ENCODE data around the gene LTB4R2.

Gene LTB4R2

DNA sequence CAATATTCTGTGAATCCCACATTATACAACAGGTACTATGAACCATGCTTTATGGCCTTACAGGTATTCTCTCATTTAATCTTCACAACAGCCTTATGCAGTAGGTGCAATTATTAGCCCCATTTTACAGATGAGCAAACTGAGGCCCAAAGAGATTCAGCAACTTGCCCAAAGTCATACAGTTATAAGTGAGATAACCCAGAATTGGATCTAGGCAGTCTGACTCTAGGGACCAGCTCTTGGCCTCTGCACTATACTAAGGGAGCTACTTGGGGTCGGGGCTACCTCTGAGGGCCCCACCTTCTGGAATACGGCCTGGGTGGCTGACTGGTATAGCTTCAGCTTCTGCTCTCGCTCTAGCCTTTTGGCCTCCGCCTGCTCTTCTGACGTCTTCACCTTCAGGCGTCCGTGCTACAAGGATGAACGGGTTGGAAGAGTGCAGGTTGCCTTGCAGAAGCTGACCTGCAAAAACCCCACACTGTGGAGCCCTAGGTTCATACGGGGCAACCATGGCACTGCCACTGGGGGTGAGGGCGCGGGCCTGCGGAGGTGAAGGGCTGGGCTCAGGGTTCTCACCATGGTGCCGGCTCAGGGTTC, 39.3 kb upstream of the LTB4R2 start:
- Mint-ChIP-seq H3K9me3 (no peaks in the 10 kb centered on the region), H3K27ac (peak overlapping the region; percentile 95), H3K4me3 (peak overlapping the region; percentile 93), H3K27me3 (ENCODE audit: low read depth) (no peaks in the 10 kb centered on the region), H3K36me3 (ENCODE audit: low read depth) (peaks cover 24% of the 10 kb centered on the region), H3K4me1 (ENCODE audit: low read depth) (peaks cover 39% of the 10 kb centered on the region)

DNA sequence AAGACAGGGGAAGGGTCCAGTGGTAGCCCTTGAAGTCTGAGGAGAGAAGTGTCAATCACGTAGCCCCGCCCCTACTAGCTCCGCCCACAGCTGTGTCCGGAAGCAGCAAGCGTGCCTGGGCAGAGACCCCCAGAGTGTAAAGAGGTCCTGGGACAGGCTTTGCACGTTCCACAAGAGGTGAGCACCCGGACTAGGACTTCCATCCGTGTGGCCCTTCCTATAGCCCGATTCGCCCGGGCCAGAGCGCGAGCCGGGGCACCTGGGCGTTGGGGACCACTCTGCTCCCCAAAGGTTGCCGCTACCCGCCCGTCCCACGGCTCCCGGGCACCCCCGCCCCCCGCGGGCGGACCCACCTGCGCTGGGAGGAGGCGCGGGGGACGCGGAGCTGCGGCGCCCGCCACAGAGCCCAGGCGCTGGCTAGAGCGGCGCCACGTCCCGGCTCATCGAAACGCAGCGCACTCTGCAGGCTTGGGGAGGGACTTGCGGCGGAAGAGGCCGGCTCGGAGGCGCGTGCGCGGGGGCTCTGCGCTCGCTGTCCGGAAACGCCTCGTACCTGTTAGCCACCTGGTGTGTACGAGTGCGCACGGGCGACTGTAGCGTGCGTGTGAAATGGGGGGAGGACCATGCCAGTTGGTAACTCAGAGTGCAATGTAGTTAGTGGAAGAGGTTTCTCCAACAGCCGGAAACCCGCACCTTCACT, 38.7 kb upstream of the LTB4R2 start, which contains the start of gene RABGGTA:
TSS of gene RABGGTA (minus strand) at position 464 of the 700 bp plus-strand sequence. CDS start 482 bp downstream, outside the sequence.
- Mint-ChIP-seq H3K36me3 (ENCODE audit: low read depth) (peaks cover 21% of the 10 kb centered on the region), H3K27ac (peak within 1 kb of the TSS; percentile 96), H3K9me3 (no peaks in the 10 kb centered on the region), H3K4me1 (ENCODE audit: low read depth) (peaks cover 39% of the 10 kb centered on the region), H3K4me3 (peak within 1 kb of the TSS; percentile 93), H3K27me3 (ENCODE audit: low read depth) (no peaks in the 10 kb centered on the region)

DNA sequence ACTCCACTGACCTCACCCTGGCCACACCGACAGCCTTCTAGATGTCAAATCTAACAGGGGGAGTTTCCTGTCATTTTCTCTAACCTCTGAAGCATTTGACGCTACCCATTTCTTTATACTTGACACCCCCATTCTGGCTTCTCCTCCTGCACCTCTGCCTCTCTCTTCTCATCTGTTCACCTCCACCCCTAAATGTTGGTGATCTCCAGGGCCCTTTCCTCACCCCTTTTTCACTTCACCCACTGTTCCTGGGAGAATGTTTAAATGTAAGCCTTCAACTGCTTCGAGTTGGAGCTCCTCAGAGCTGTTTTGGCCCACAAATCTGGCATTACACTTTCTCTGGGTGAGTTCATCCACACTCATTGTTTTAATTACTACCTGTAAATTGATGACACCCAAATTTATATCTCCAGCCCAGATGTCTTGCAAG, 38.1 kb upstream of the LTB4R2 start:
- peaks cover 15% of the 10 kb centered on the region for H3K36me3 Mint-ChIP-seq (ENCODE audit: low read depth)
- peak overlapping the region; percentile 93 for H3K4me3 Mint-ChIP-seq
- no peaks in the 10 kb centered on the region for H3K9me3 Mint-ChIP-seq
- H3K4me1 Mint-ChIP-seq (ENCODE audit: low read depth), result peaks cover 40% of the 10 kb centered on the region
- peak overlapping the region; percentile 96 for H3K27ac Mint-ChIP-seq
- no peaks in the 10 kb centered on the region for H3K27me3 Mint-ChIP-seq (ENCODE audit: low read depth)

DNA sequence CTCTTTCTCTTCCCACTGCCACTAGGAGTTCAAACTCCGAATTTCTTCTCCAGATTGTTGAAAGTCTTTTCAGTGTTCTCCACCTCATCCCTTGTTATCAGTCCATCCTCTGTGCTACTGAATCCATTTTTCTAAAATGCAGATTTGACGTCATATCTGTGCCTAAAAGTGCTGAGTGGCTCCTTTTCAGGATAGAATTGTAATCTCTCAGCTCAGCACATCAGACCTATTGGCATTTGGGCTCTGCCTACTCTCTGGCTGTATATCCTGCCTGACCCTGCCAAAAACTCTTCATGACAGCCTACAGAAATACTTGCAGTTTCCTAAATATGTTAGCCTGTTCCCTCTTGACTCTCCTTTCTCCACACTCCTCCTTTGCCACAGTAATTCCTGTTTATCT, 37.5 kb upstream of the LTB4R2 start:
- H3K9me3 Mint-ChIP-seq, result no peaks in the 10 kb centered on the region
- peaks cover 12% of the 10 kb centered on the region for H3K36me3 Mint-ChIP-seq (ENCODE audit: low read depth)
- peak overlapping the region; percentile 96 for H3K27ac Mint-ChIP-seq
- H3K4me3 Mint-ChIP-seq, result peak overlapping the region; percentile 93
- H3K27me3 Mint-ChIP-seq (ENCODE audit: low read depth), result no peaks in the 10 kb centered on the region
- peaks cover 44% of the 10 kb centered on the region for H3K4me1 Mint-ChIP-seq (ENCODE audit: low read depth)

DNA sequence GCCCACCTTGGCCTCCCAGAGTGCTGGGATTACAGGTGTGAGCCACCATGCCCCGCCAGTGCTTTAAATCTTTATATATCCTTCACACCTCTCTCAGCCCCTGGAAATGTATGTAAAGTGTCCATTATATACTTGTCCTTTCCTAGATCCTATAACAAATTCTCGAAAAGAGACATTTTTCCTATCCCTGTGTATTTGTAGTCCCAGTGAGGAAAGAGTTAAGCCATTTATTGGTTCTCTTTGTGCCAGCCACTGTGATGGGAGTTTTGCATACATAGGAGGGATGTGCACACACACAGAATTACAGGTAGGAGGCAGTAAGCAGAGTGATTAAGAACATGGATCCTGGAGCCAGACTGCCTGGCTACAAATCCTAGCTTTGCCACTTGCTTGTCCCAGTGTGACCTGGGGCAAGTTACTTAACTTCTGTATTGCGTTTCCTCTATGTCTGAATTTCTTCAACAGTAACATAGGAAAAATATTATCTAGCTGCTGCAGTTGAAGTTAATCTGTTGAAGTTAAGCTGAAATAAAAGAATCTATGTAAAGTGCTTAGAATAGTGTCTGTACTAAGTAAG, 36.4 kb upstream of the LTB4R2 start:
- H3K9me3 Mint-ChIP-seq, result no peaks in the 10 kb centered on the region
- H3K27me3 Mint-ChIP-seq (ENCODE audit: low read depth), result no peaks in the 10 kb centered on the region
- H3K4me3 Mint-ChIP-seq, result peak overlapping the region; percentile 41
- peak overlapping the region; percentile 87 for H3K27ac Mint-ChIP-seq
- peaks cover 47% of the 10 kb centered on the region for H3K4me1 Mint-ChIP-seq (ENCODE audit: low read depth)
- H3K36me3 Mint-ChIP-seq (ENCODE audit: low read depth), result peaks cover 12% of the 10 kb centered on the region

DNA sequence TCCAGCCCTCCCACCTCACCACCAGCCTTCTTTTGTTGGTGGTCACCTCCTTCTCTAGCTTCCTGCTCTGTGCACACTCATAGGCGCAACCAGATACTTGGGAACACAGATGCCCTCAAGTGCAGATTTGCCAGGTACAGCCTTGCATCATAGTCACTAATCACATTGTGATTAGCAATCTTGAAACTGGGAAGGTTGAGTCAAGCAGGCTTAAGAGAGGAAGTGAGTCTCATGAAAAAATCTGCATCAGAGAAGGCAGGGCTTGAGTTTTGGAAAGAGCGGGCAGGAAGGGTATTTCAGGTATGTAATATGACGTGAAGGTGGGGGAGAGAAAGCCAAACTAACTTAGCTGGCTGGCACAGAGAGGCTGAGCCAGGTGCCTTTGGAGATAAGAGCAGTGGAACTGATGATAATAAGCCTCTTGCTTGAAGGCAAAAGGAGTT, 35.8 kb upstream of the LTB4R2 start:
- Mint-ChIP-seq H3K36me3 (ENCODE audit: low read depth) (peaks cover 10% of the 10 kb centered on the region), H3K4me1 (ENCODE audit: low read depth) (peaks cover 51% of the 10 kb centered on the region), H3K27me3 (ENCODE audit: low read depth) (no peaks in the 10 kb centered on the region), H3K4me3 (peak overlapping the region; percentile 33), H3K9me3 (no peaks in the 10 kb centered on the region), H3K27ac (peak overlapping the region; percentile 87)

DNA sequence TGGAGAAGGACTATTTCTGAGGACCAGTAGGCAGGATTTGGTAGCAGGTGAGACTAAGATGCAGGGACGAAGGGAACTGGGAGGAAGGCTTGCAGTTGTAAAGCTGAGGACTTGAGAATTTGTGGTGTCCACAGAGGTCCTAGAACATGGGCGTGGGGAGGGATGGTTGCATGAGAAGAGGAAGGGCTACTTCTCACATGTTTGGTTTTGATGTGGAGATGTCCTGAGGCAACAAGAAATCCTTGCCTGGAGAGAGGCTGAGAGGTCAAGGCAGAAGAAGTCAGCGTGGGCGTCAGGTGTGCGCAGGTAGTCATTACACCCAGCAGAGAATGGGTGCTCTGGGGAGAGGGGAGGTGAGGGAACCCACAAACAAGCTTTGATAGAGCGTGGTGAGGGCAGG, 32.9 kb upstream of the LTB4R2 start:
- peaks cover 2% of the 10 kb centered on the region for H3K36me3 Mint-ChIP-seq (ENCODE audit: low read depth)
- H3K4me3 Mint-ChIP-seq, result no peak overlapping the region
- no peaks in the 10 kb centered on the region for H3K27me3 Mint-ChIP-seq (ENCODE audit: low read depth)
- peaks cover 43% of the 10 kb centered on the region for H3K4me1 Mint-ChIP-seq (ENCODE audit: low read depth)
- no peaks in the 10 kb centered on the region for H3K9me3 Mint-ChIP-seq
- H3K27ac Mint-ChIP-seq, result peak overlapping the region; percentile 37

DNA sequence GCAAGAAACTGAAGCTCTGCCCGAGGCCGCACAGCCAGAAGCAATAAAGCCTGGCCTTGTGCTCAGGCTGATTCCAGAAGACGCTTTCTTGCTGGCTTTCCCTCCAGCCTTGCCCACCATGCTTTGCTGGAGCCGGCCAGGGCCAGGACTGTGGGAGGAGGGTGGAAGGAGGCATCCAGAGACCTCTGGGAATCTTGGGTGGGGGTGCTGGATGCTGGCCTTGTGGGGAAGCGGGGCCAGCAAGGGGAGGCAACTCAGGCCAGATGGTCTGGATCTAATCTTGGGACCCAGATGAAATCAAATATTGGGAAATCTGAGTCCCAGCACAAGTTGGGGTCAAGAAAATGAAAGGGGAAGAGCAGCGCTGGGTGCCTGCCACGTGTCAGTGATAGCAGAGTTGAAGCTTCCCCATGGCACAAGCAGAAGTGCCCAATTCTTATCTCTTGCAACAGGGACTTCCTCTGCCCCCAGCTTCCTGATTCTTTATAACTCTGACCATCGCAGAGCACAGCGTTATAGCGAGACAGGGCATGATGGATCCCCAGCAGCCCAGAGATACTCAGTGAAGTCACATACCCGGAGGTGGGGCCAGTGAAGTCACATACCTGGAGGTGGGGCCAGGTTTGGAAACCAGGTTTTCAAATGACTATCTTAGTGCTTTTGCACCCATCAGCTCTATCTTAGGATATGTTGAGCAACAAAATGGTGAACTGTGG, 32.2 kb upstream of the LTB4R2 start:
- no peak overlapping the region for H3K4me3 Mint-ChIP-seq

DNA sequence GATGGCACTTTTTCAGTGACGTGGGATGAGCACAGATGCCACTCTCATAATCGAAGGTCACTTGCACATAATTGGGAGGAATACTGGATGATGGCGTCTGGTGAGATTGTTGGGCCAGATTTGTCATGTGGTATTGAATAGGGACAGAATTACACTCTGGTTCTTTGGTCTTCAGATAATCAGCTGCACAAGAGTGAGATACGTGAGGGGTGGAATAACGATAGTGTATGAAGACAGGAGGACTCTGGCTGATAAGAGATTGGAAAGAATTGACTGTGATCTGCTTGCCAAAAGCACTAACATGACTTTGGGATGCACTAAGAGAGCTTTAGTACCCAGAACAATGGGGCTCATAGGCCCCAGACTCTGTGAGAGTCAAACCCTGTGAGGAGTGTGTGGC, 31.5 kb upstream of the LTB4R2 start:
- Mint-ChIP-seq H3K27me3 (ENCODE audit: low read depth) (no peaks in the 10 kb centered on the region), H3K9me3 (no peaks in the 10 kb centered on the region), H3K4me1 (ENCODE audit: low read depth) (peaks cover 32% of the 10 kb centered on the region), H3K36me3 (ENCODE audit: low read depth) (peaks cover 2% of the 10 kb centered on the region), H3K4me3 (no peak overlapping the region), H3K27ac (peak overlapping the region; percentile 39)

More for the DNA sequence above, 32.2 kb upstream of the LTB4R2 start:
- H3K27ac Mint-ChIP-seq, result no peak overlapping the region
- no peaks in the 10 kb centered on the region for H3K9me3 Mint-ChIP-seq
- no peaks in the 10 kb centered on the region for H3K27me3 Mint-ChIP-seq (ENCODE audit: low read depth)
- H3K36me3 Mint-ChIP-seq (ENCODE audit: low read depth), result peaks cover 2% of the 10 kb centered on the region
- peaks cover 36% of the 10 kb centered on the region for H3K4me1 Mint-ChIP-seq (ENCODE audit: low read depth)

DNA sequence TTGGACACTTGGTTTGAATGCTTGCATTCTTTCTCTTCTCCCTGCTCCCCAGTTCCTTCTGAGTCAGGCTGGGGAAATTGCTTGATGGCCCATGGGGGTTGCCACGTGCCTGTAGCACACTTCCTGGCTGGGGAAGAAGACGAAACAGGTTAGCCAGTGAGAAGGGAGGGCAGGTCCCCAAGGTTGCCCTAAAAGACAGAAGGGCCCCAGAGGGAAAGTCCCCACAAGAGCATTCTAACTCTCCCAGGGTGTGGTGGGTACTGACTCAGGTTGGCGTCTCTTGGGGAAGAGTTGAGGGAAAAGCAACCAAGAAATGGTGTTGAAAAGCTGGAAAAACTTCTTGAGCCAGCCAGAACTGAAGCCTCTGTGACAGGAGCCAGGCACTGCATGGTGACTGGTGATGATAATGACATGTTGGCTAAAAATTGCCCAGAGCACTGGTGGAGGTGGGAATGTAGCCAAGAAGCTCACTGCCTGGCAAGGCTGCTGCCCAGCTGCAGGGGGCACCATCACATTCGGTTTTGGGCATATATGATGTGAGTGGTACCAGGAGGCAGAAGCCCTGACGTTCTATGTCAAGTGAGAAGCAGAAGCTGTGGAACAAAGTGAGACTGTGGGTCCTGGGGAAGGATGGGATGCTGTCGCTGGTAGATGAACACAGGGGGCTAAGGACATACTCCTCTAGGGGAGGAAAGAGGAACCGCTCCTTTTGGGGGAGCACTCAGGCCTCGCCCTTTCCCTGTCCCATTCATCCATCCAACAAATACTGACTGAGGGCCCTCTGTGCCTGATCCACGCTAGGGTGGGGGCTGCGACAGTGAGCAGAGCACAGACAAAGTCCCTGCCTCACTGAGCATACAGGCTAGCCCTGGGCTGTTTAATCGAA, 30.4 kb upstream of the LTB4R2 start:
- Mint-ChIP-seq H3K27me3 (ENCODE audit: low read depth) (peaks cover 5% of the 10 kb centered on the region), H3K4me1 (ENCODE audit: low read depth) (peaks cover 22% of the 10 kb centered on the region), H3K9me3 (no peaks in the 10 kb centered on the region), H3K36me3 (ENCODE audit: low read depth) (peaks cover 2% of the 10 kb centered on the region), H3K27ac (peak overlapping the region; percentile 70), H3K4me3 (peak overlapping the region; percentile 14)

DNA sequence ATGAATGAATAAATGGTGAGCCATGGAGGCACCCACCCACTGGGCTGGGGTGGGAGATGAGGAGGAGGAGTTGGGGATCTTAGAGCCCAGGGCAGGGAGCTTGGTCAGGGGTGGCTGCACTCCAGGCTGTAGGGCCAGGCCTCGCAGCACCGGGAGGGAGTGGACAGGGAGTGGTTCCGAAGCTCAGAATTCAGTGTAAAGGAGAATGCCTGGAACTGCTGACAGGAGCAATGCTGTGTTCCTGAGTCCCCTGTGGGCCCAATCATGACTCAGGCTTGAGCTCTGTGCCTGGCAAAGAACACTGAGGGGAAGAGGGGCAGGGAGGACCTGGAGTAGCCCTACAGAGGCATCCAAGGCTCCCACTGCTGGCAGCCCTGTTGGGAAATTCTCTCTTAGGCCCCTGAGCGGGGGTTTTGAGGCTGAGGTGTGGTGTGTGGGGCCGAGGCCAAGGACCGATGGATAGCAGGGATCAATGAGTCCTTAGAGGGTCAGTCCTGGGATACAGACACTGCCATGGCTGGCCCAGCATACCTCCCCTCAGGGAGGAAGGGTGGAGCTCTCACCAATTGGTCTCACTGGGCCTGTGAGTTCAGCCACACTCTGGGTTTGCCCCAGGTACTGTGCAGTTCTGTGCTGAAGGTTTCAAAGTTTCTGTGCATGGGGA, 29.0 kb upstream of the LTB4R2 start:
- H3K27me3 Mint-ChIP-seq (ENCODE audit: low read depth), result peaks cover 11% of the 10 kb centered on the region
- H3K4me1 Mint-ChIP-seq (ENCODE audit: low read depth), result peaks cover 19% of the 10 kb centered on the region
- H3K27ac Mint-ChIP-seq, result peak overlapping the region; percentile 38
- peaks cover 2% of the 10 kb centered on the region for H3K36me3 Mint-ChIP-seq (ENCODE audit: low read depth)
- H3K9me3 Mint-ChIP-seq, result no peaks in the 10 kb centered on the region
- no peak overlapping the region for H3K4me3 Mint-ChIP-seq

DNA sequence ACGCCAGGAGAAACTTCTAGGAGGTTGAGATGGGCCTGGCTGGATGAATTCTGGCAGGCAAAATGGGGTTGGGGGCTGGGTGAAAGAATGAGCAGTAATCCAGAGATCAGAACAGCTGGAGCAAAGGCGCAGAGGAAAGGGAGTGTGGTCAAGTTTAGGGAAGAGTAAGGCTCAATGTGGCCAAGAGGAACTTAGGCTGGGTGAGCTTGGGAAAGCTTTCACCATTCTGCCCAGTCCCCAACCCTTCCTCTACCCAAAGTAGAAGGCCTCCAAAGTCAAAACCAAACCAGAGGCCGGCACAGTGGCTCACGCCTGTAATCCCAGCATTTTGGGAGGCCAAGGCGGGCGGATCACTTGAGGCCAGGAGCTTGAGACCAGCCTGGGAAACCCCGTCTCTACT, 28.3 kb upstream of the LTB4R2 start:
- peaks cover 19% of the 10 kb centered on the region for H3K4me1 Mint-ChIP-seq (ENCODE audit: low read depth)
- H3K27ac Mint-ChIP-seq, result no peak overlapping the region
- H3K9me3 Mint-ChIP-seq, result no peaks in the 10 kb centered on the region
- H3K27me3 Mint-ChIP-seq (ENCODE audit: low read depth), result peaks cover 15% of the 10 kb centered on the region
- H3K4me3 Mint-ChIP-seq, result no peak overlapping the region
- peaks cover 2% of the 10 kb centered on the region for H3K36me3 Mint-ChIP-seq (ENCODE audit: low read depth)

DNA sequence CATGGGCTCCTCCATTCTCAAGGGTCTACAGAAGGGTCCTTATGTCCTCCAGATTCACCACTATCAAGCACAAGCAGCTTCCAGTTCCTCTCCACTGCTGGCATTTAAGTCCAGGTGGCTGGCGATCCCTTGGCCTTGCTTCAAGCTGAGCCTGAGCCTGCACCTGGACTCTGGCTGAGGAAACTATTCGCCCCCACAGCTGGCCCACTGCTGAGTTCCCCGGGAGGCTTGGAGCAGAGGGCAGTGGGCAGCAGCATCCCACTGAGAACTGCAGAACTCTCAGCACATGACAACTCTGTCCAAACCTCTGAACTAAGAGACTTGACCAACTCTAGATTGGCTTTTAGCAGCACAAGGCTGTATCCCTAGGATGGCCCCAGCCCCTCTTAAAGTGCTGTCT, 27.2 kb upstream of the LTB4R2 start:
- Mint-ChIP-seq H3K36me3 (ENCODE audit: low read depth) (peaks cover 3% of the 10 kb centered on the region), H3K27me3 (ENCODE audit: low read depth) (peaks cover 21% of the 10 kb centered on the region), H3K27ac (no peak overlapping the region), H3K4me1 (ENCODE audit: low read depth) (peaks cover 17% of the 10 kb centered on the region), H3K4me3 (no peak overlapping the region), H3K9me3 (no peaks in the 10 kb centered on the region)
